ENCODE results near the gene THSD4.
A peak's percentile ranks its signal among the peaks of the same experiment; 100 is the strongest.
"Not testable (repeated sequence)": the region's sequence is repeated elsewhere in the genome, so short reads cannot be mapped to it uniquely, and the experiment has no call there.

THSD4 gene

DNA sequence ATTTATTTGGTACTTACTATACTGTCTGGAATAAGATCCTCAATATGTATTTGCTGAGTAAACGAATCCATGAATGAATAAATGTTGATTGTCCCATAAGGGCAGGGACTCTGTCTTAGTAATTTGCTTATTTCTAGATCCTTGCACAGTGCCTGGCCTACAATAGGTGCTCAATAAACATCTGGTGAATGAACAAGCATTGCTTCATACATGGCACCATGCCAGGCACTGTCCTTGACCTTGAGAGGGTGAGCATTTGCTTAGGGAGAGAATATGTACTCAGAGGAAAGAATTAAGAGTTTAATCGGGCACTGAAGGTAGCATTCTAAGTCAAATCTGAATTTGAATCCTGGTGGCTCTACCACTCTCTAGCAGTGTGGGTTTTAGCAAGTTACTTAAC lies 282.1 kb downstream of the THSD4 start:
- DNase-seq = no peak

GRCh38 chr15:71400294-71400693 lies 285.0 kb downstream of the THSD4 start:
- DNase-seq = no peak

DNA sequence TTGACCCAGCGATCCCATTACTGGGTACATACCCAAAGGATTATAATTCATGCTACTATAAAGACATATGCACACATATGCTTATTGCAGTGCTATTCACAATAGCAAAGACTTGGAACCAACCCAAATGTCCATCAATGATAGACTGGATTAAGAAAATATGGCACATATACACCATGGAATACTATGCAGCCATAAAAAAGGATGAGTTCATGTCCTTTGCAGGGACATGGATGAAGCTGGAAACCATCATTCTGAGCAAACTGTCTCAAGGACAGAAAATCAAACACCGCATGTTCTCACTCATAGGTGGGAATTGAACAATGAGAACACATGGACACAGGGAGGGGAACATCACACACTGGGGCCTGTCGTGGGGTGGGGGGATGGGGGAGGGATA lies 286.5 kb downstream of the THSD4 start:
- not testable (repeated sequence) for DNase-seq

DNA sequence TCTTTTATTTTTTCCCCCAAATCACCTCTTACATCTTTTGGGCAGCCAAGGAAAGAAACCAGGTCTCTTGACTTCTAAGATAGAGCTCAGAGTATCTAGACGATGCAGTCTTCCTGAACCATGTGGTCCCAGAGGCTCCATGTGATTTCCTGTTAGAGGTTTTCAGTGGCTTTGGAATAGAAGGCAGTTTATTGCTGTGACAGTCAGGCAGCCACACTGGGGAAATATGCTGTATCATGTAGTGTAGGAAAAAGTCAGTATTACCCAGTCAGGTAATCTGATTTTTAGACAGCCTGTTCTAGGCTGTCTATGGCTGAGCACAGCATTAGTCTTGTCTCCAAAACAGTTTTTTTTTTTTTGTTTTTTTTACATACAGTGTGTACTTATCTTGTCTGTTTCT lies 294.3 kb downstream of the THSD4 start:
- DNase-seq = no peak

- DNase-seq = no peak
These were observed 295.1 kb downstream of the THSD4 start for GRCh38 chr15:71410347-71410746.

- DNase-seq = no peak
These were observed 296.5 kb downstream of the THSD4 start for GRCh38 chr15:71411538-71412482.

GRCh38 chr15:71413419-71413818 lies 298.1 kb downstream of the THSD4 start:
- DNase-seq = no peak

DNA sequence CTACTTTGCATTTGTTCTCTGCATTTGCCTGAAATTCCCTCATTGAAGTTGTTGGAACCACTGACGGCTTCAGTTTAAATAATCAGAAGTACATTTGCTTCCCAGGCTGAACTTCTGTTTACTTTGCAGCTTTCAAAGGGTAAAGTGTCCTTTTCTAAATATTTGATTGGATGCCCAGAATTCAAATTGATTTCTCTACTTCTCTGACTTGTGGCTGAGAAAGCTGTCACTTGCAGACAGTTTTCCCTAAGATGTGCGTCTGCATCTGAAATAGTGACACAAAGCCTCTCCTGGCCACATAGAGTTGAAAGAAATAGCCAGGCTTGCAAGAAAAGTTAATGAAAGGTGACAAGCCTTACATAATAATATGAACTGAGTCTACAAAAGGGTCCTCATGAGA lies 299.6 kb downstream of the THSD4 start:
- DNase-seq = no peak

- DNase-seq = no peak
These were observed 307.4 kb downstream of the THSD4 start for GRCh38 chr15:71422530-71423259.

- DNase-seq = no peak
These were observed 309.5 kb downstream of the THSD4 start for GRCh38 chr15:71424765-71425164.

- no peak for DNase-seq
These were observed 310.1 kb downstream of the THSD4 start for GRCh38 chr15:71425388-71425787.

- no peak for DNase-seq
These were observed 311.5 kb downstream of the THSD4 start for GRCh38 chr15:71426792-71427191.

GRCh38 chr15:71430782-71431181 lies 315.5 kb downstream of the THSD4 start:
- no peak for DNase-seq

- no peak for DNase-seq
These were observed 316.4 kb downstream of the THSD4 start for GRCh38 chr15:71431343-71432336.

DNA sequence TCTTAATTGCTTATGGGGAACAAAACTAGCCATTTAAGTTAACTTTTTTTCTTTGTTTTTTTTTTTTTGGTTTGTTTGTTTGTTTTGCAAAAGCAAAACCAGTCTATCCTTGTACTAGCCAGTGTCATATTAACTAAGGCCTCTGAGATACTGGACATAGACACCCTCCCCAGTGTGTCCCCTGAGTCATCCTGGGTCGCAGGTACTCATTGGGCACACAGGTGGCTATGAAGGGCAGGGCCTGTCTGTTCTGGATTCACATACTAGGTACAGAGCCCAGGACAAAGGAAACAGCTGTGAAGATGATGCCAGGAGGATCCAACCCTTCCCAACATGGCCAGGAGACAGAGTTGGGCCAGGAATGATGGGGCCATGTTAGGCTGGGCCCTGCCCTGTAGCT lies 318.1 kb downstream of the THSD4 start:
- DNase-seq = no peak

- no peak for DNase-seq
These were observed 319.5 kb downstream of the THSD4 start for GRCh38 chr15:71434774-71435173.

GRCh38 chr15:71435552-71435951 lies 320.3 kb downstream of the THSD4 start:
- DNase-seq = no peak

- DNase-seq = no peak
These were observed 321.6 kb downstream of the THSD4 start for GRCh38 chr15:71436854-71437253.

GRCh38 chr15:71437404-71437803 lies 322.1 kb downstream of the THSD4 start:
- no peak for DNase-seq

GRCh38 chr15:71437919-71438318 lies 322.6 kb downstream of the THSD4 start:
- no peak for DNase-seq

GRCh38 chr15:71439478-71439877 lies 324.2 kb downstream of the THSD4 start:
- not testable (repeated sequence) for DNase-seq

- peak; percentile 28 for DNase-seq
These were observed 325.3 kb downstream of the THSD4 start for GRCh38 chr15:71440489-71441110.

Measured in NCI-H69 (cell line).